ENCODE results near the gene SLC25A13.

Gene SLC25A13

GRCh38 chr7:96287132-96287531, 34.8 kb downstream of the SLC25A13 start:
- DNase-seq (ENCODE audit: low spot score), result peak; percentile 22
- no peak for TF ChIP-seq CTCF (IDR thresholded peaks at IDR 0.05; ENCODE audit: extremely low read depth, insufficient read depth, missing control alignments)
- in situ Hi-C loops (cut with MboI; ENCODE audit: low pct_unique_long_range_greater_than_20kb, low sequenced_read_pairs, unreplicated experiment), result no loop called here

- DNase-seq (ENCODE audit: low spot score), result peak; percentile 36
- no peak for TF ChIP-seq CTCF (IDR thresholded peaks at IDR 0.05; ENCODE audit: extremely low read depth, insufficient read depth, missing control alignments)
- in situ Hi-C loops (cut with MboI; ENCODE audit: low pct_unique_long_range_greater_than_20kb, low sequenced_read_pairs, unreplicated experiment), result no loop called here
Measured at GRCh38 chr7:96285579-96285978, 36.3 kb downstream of the SLC25A13 start.

- in situ Hi-C loops (cut with MboI; ENCODE audit: low pct_unique_long_range_greater_than_20kb, low sequenced_read_pairs, unreplicated experiment), result no loop called here
- peak; percentile 38 for DNase-seq (ENCODE audit: low spot score)
- TF ChIP-seq CTCF (IDR thresholded peaks at IDR 0.05; ENCODE audit: extremely low read depth, insufficient read depth, missing control alignments), result no peak
Measured at GRCh38 chr7:96284835-96285234, 37.1 kb downstream of the SLC25A13 start.

GRCh38 chr7:96284240-96284639, 37.7 kb downstream of the SLC25A13 start:
- no peak for DNase-seq (ENCODE audit: low spot score)
- no peak for TF ChIP-seq CTCF (IDR thresholded peaks at IDR 0.05; ENCODE audit: extremely low read depth, insufficient read depth, missing control alignments)
- in situ Hi-C loops (cut with MboI; ENCODE audit: low pct_unique_long_range_greater_than_20kb, low sequenced_read_pairs, unreplicated experiment), result no loop called here

GRCh38 chr7:96282835-96283234, 39.1 kb downstream of the SLC25A13 start:
- in situ Hi-C loops (cut with MboI; ENCODE audit: low pct_unique_long_range_greater_than_20kb, low sequenced_read_pairs, unreplicated experiment), result no loop called here
- no peak for DNase-seq (ENCODE audit: low spot score)
- TF ChIP-seq CTCF (IDR thresholded peaks at IDR 0.05; ENCODE audit: extremely low read depth, insufficient read depth, missing control alignments), result no peak

GRCh38 chr7:96277921-96278320, 44.0 kb downstream of the SLC25A13 start:
- in situ Hi-C loops (cut with MboI; ENCODE audit: low pct_unique_long_range_greater_than_20kb, low sequenced_read_pairs, unreplicated experiment), result no loop called here
- no peak for TF ChIP-seq CTCF (IDR thresholded peaks at IDR 0.05; ENCODE audit: extremely low read depth, insufficient read depth, missing control alignments)
- no peak for DNase-seq (ENCODE audit: low spot score)

- no peak for DNase-seq (ENCODE audit: low spot score)
- TF ChIP-seq CTCF (IDR thresholded peaks at IDR 0.05; ENCODE audit: extremely low read depth, insufficient read depth, missing control alignments), result no peak
- in situ Hi-C loops (cut with MboI; ENCODE audit: low pct_unique_long_range_greater_than_20kb, low sequenced_read_pairs, unreplicated experiment), result no loop called here
Measured at GRCh38 chr7:96276019-96276418, 45.9 kb downstream of the SLC25A13 start.
